Measurements from ENCODE around the gene AFAP1. TPM values are rescaled to one million over a fixed set of nuclear protein-coding genes. Genes with fewer than 3 reads are reported as not detected.

AFAP1 gene
- total RNA-seq, 1 donor from 2014 or later: 27.8 TPM

- DNase-seq (ENCODE audit: low spot score): no peak
- Mint-ChIP-seq H3K27ac (ENCODE audit: unreplicated experiment) (no peak overlapping the region), H3K4me3 (ENCODE audit: unreplicated experiment) (no peak overlapping the region), H3K27me3 (ENCODE audit: unreplicated experiment) (peaks cover 10% of the 10 kb centered on the region), H3K4me1 (ENCODE audit: unreplicated experiment) (peaks cover 17% of the 10 kb centered on the region), H3K9me3 (ENCODE audit: unreplicated experiment) (no peaks in the 10 kb centered on the region), H3K36me3 (ENCODE audit: low read depth, unreplicated experiment) (peaks cover 23% of the 10 kb centered on the region)
- TF ChIP-seq, protein P1, sequence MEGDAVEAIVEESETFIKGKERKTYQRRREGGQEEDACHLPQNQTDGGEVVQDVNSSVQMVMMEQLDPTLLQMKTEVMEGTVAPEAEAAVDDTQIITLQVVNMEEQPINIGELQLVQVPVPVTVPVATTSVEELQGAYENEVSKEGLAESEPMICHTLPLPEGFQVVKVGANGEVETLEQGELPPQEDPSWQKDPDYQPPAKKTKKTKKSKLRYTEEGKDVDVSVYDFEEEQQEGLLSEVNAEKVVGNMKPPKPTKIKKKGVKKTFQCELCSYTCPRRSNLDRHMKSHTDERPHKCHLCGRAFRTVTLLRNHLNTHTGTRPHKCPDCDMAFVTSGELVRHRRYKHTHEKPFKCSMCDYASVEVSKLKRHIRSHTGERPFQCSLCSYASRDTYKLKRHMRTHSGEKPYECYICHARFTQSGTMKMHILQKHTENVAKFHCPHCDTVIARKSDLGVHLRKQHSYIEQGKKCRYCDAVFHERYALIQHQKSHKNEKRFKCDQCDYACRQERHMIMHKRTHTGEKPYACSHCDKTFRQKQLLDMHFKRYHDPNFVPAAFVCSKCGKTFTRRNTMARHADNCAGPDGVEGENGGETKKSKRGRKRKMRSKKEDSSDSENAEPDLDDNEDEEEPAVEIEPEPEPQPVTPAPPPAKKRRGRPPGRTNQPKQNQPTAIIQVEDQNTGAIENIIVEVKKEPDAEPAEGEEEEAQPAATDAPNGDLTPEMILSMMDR (IDR thresholded peaks at IDR 0.05; ENCODE audit: unreplicated experiment): no peak
Measured at GRCh38 chr4:7803371-7803770, 136.3 kb downstream of the AFAP1 start.

- no peaks in the 10 kb centered on the region for H3K9me3 Mint-ChIP-seq (ENCODE audit: unreplicated experiment)
- H3K36me3 Mint-ChIP-seq (ENCODE audit: low read depth, unreplicated experiment): peaks cover 28% of the 10 kb centered on the region
- peak; percentile 91 for DNase-seq (ENCODE audit: low spot score)
- H3K4me3 Mint-ChIP-seq (ENCODE audit: unreplicated experiment): no peak overlapping the region
- H3K27me3 Mint-ChIP-seq (ENCODE audit: unreplicated experiment): peaks cover 10% of the 10 kb centered on the region
- no peak overlapping the region for H3K27ac Mint-ChIP-seq (ENCODE audit: unreplicated experiment)
- H3K4me1 Mint-ChIP-seq (ENCODE audit: unreplicated experiment): peaks cover 13% of the 10 kb centered on the region
- TF ChIP-seq, protein P1 (IDR thresholded peaks at IDR 0.05; ENCODE audit: unreplicated experiment): peak; percentile 83
Measured at GRCh38 chr4:7802093-7802726, 137.5 kb downstream of the AFAP1 start.

DNA sequence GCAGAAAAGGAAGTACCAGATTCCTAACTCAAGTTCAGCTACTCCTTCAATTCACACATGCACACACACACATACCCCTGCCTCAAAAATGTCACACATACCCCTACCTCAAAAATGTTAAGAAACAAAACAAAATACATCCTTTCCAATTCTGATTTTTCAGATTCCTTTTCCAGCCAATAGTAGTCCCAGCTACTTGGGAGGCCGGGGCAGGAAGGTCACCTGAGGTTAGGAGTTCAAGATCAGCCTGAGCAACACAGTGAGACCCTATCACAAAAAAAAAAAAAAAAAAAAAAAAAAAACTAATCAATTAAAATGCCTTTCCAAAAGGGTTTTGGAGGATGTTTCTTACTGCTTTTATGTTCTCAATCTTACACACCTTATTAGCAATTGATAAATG lies 138.0 kb downstream of the AFAP1 start:
- TF ChIP-seq, protein P1 (IDR thresholded peaks at IDR 0.05; ENCODE audit: unreplicated experiment): no peak
- H3K27ac Mint-ChIP-seq (ENCODE audit: unreplicated experiment): no peak overlapping the region
- peaks cover 31% of the 10 kb centered on the region for H3K36me3 Mint-ChIP-seq (ENCODE audit: low read depth, unreplicated experiment)
- H3K4me1 Mint-ChIP-seq (ENCODE audit: unreplicated experiment): peaks cover 8% of the 10 kb centered on the region
- H3K4me3 Mint-ChIP-seq (ENCODE audit: unreplicated experiment): no peak overlapping the region
- H3K27me3 Mint-ChIP-seq (ENCODE audit: unreplicated experiment): peaks cover 10% of the 10 kb centered on the region
- no peaks in the 10 kb centered on the region for H3K9me3 Mint-ChIP-seq (ENCODE audit: unreplicated experiment)
- no peak for DNase-seq (ENCODE audit: low spot score)

DNA sequence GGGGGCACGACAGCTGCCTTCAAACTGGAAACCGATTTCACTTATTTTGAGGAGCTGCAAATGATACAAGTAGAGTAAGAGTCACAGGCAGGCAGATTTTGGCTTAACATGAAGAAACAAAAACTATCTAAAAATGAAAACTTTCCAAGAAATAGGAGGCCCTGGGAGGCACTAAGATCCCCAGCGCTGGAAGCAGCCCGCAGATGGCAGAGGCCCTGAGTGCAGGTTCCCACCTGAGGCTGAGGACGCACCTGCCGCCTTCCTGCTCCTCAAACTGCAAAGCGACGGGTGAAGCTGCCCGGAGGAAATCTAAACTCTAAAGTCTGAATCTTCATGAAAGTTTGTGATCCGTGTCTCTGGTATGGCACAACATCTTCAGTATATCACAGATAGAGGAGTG lies 138.7 kb downstream of the AFAP1 start:
- Mint-ChIP-seq H3K27me3 (ENCODE audit: unreplicated experiment) (peaks cover 10% of the 10 kb centered on the region), H3K36me3 (ENCODE audit: low read depth, unreplicated experiment) (peaks cover 31% of the 10 kb centered on the region), H3K4me3 (ENCODE audit: unreplicated experiment) (no peak overlapping the region), H3K4me1 (ENCODE audit: unreplicated experiment) (peaks cover 6% of the 10 kb centered on the region), H3K27ac (ENCODE audit: unreplicated experiment) (no peak overlapping the region), H3K9me3 (ENCODE audit: unreplicated experiment) (no peaks in the 10 kb centered on the region)
- no peak for DNase-seq (ENCODE audit: low spot score)
- TF ChIP-seq, protein P1 (IDR thresholded peaks at IDR 0.05; ENCODE audit: unreplicated experiment): no peak

GRCh38 chr4:7800410-7800809 lies 139.3 kb downstream of the AFAP1 start:
- DNase-seq (ENCODE audit: low spot score): no peak
- Mint-ChIP-seq H3K4me3 (ENCODE audit: unreplicated experiment) (peak overlapping the region; percentile 53), H3K4me1 (ENCODE audit: unreplicated experiment) (peaks cover 1% of the 10 kb centered on the region), H3K9me3 (ENCODE audit: unreplicated experiment) (no peaks in the 10 kb centered on the region), H3K27me3 (ENCODE audit: unreplicated experiment) (peaks cover 9% of the 10 kb centered on the region), H3K36me3 (ENCODE audit: low read depth, unreplicated experiment) (peaks cover 31% of the 10 kb centered on the region), H3K27ac (ENCODE audit: unreplicated experiment) (no peak overlapping the region)
- TF ChIP-seq, protein P1 (IDR thresholded peaks at IDR 0.05; ENCODE audit: unreplicated experiment): no peak

All from endothelial cell (in vitro differentiated cells).